K562 (cell line): Measurements from ENCODE around the gene PSMD1. TPM values are rescaled to one million over a fixed set of nuclear protein-coding genes. Genes with fewer than 3 reads are reported as not detected.

ENCODE experiments used
- ATAC-seq: fragments of 200-7000 bp; cut with Tn5 transposase; 3 replicates; pipeline ENCODE4 v1.9.1; 2020; ENCODE audit warnings: moderate library complexity
- BruUV-seq: library from RNA; stranded (reverse); fragments of 400-500 nt; replicated peaks from 2 replicates; lab custom pipeline; 2021; lab: Mats Ljungman, UMichigan
- CTCF ChIA-PET: fragments of 300-600 bp; formaldehyde crosslinking; extraction: SDS; loops from one replicate; lab custom pipeline; 2021; ENCODE audit warnings: low intra/inter-chr PET ratio; lab: Yijun Ruan, JAX
- POLR2A ChIA-PET: fragments of 300-600, 350-650 bp; sonication (Branson Sonifier 250); formaldehyde crosslinking; extraction: SDS; loops from one replicate; lab custom pipeline; 2021; ENCODE audit warnings: antibody characterized with exemption, inconsistent platforms; lab: Yijun Ruan, JAX
- DNase-seq, 4 experiments: peaks; one replicate each; pipeline versions ENCODE4 v3.0.0 to v3.0.0-alpha.2; 2011 to 2018; ENCODE audit warnings: low spot score in 3 of 4, mixed read lengths in 3 of 4; ENCODE audit errors: extremely low read depth in 1 of 4
- FAIRE-seq: peaks from 2 replicates; lab custom pipeline; 2011; peaks lifted over from hg19 to GRCh38; lab: Jason Lieb, UNC
- H2AFZ ChIP-seq: 2 replicates; pipeline ENCODE4 v1.6.0; 2011; ENCODE audit warnings: low read depth, low read length, control low read depth, inconsistent platforms
- H3K27ac ChIP-seq: fragments of 200-600 bp; 3 replicates; pipeline ENCODE4 v1.8.0; 2011; ENCODE audit warnings: low read depth, mild to moderate bottlenecking, control low read depth, inconsistent platforms, low read length, moderate library complexity, mixed read lengths; ENCODE audit errors: extremely low read depth
- H3K27me3 ChIP-seq, 2 experiments: fragments of 300-600 bp in 1 of 2; 2 replicates in 1 of 2; 3 replicates in 1 of 2; pipeline versions ENCODE4 v1.6.0 to v1.8.0; 2011; ENCODE audit warnings: inconsistent platforms in 2 of 2, low read length in 2 of 2, mild to moderate bottlenecking in 1 of 2, mixed read lengths in 1 of 2, moderate library complexity in 1 of 2; ENCODE audit not compliant: control insufficient read depth in 2 of 2, insufficient read depth in 2 of 2
- H3K36me3 ChIP-seq: fragments of 300-600 bp; 3 replicates; pipeline ENCODE4 v1.8.0; 2011; ENCODE audit warnings: mild to moderate bottlenecking, low read length, inconsistent platforms; ENCODE audit not compliant: control insufficient read depth, insufficient read depth
- H3K4me1 ChIP-seq, 2 experiments: fragments of 200-600 bp in 1 of 2; replicated peaks in 1 of 2; 2 replicates in 1 of 2; 3 replicates in 1 of 2; pipeline versions ENCODE4 v1.5.1 to v1.8.0; 2011; ENCODE audit warnings: inconsistent platforms in 2 of 2, low read length in 2 of 2, mild to moderate bottlenecking in 1 of 2, mixed read lengths in 1 of 2, moderate library complexity in 1 of 2; ENCODE audit not compliant: control insufficient read depth in 2 of 2, insufficient read depth in 2 of 2
- H3K4me2 ChIP-seq: 2 replicates; pipeline ENCODE4 v1.6.1; 2011; ENCODE audit warnings: low read length, control low read depth, inconsistent platforms, mixed read lengths; ENCODE audit not compliant: insufficient read depth
- H3K4me3 ChIP-seq: fragments of 200-600 bp; sonication (generic), shearing (Covaris generic); 2 replicates; pipeline ENCODE4 v1.5.1; 2016; ENCODE audit warnings: control low read depth, inconsistent platforms
- H3K79me2 ChIP-seq: fragments of 200-600 bp; 3 replicates; pipeline ENCODE4 v1.8.0; 2011; ENCODE audit warnings: low read length, inconsistent platforms; ENCODE audit not compliant: control insufficient read depth, insufficient read depth
- H3K9ac ChIP-seq, 2 experiments: 2 replicates each; pipeline versions ENCODE4 v1.6.0 to v1.6.1; 2011; ENCODE audit warnings: low read depth in 2 of 2, low read length in 2 of 2, control low read depth in 1 of 2, inconsistent platforms in 1 of 2, mild to moderate bottlenecking in 1 of 2, mixed read lengths in 1 of 2; ENCODE audit not compliant: insufficient read depth in 1 of 2
- H3K9me1 ChIP-seq: one replicate; pipeline ENCODE4 v1.6.0; 2011; ENCODE audit warnings: inconsistent platforms, mild to moderate bottlenecking, low read length, moderate library complexity; ENCODE audit not compliant: control insufficient read depth, insufficient read depth
- H3K9me3 ChIP-seq: replicated peaks from 2 replicates; pipeline ENCODE4 v1.5.1; 2011; ENCODE audit warnings: low read depth, low read length, inconsistent platforms; ENCODE audit not compliant: control insufficient read depth, insufficient read depth
- H4K20me1 ChIP-seq: replicated peaks from 2 replicates; pipeline ENCODE4 v1.6.1; 2011; ENCODE audit warnings: low read length, inconsistent platforms, mixed read lengths; ENCODE audit not compliant: control insufficient read depth, insufficient read depth
- HDGF ChIP-seq: fragments of 450-650 bp; IDR thresholded peaks from 2 replicates; pipeline ENCODE4 v1.6.1; 2016
- NFIC ChIP-seq: fragments of 450-650 bp; IDR thresholded peaks from 2 replicates; pipeline ENCODE4 v1.6.1; 2017; ENCODE audit warnings: mild to moderate bottlenecking, inconsistent platforms
- NFIX ChIP-seq: fragments of 250-450 bp; sonication (Bioruptor Pico); IDR thresholded peaks from 2 replicates; pipeline ENCODE4 v1.4.0; 2020; ENCODE audit warnings: low read depth, mild to moderate bottlenecking, moderate library complexity
- NFYB ChIP-seq: IDR thresholded peaks from 2 replicates; pipeline ENCODE4 v1.6.1; 2011; ENCODE audit warnings: mild to moderate bottlenecking, moderate library complexity; ENCODE audit not compliant: insufficient read length; ENCODE audit errors: extremely low read depth
- PHTF2 ChIP-seq: fragments of 250-450 bp; sonication (Bioruptor Pico); IDR thresholded peaks from 2 replicates; pipeline ENCODE4 v1.5.0; 2021; ENCODE audit warnings: mild to moderate bottlenecking
- RFX7 ChIP-seq: fragments of 250-450 bp; sonication (Bioruptor Pico); IDR thresholded peaks from 2 replicates; pipeline ENCODE4 v1.5.1; 2021; ENCODE audit warnings: mild to moderate bottlenecking
- TARDBP ChIP-seq: fragments of 450-650 bp; IDR thresholded peaks from 2 replicates; pipeline ENCODE4 v1.6.1; 2016
- ZNF695 ChIP-seq: fragments of 450-650 bp; formaldehyde crosslinking; IDR thresholded peaks from 2 replicates; pipeline ENCODE4 v1.4.0; 2020; ENCODE audit warnings: mild to moderate bottlenecking, moderate library complexity
- WGBS: fragments of 100-300 bp; shearing (Covaris generic); methylation state at CpG from one replicate; pipeline ENCODE4 v1.1.6; 2016; ENCODE audit warnings: low coverage, mixed read lengths; ENCODE audit not compliant: insufficient coverage; ENCODE audit errors: missing lambda C conversion rate; 5-methylcytosine and 5-hydroxymethylcytosine counted together
- in situ Hi-C: fragments of 300-500 bp; cut with MboI; formaldehyde crosslinking; loops from 4 replicates; pipeline ENCODE4 v1.15.0; 2018; ENCODE audit warnings: inconsistent platforms, mixed read lengths
- intact Hi-C: fragments of 100-400 bp; cut with micrococcal nuclease; formaldehyde crosslinking; loops from 2 replicates; pipeline ENCODE4 v1.14.2; 2022
- polyA plus RNA-seq, 8 experiments: library from polyadenylated mRNA; depleted of rRNA in 4 of 8; stranded (reverse) in 5 of 8; unstranded in 3 of 8; fragments of >200 nt; fragmentation: Nextera tagmentation in 2 of 8; fragmentation: Illumina TruSeq in 1 of 8; extraction: Ambion mirVana in 2 of 8; extraction: Trizol in 1 of 8; gene quantifications; 2 replicates each; pipeline versions ENCODE4 v1.2.1 to v1.2.3, GENCODE V29; 2011 to 2014; ENCODE audit warnings: inconsistent platforms in 1 of 8, missing spikeins in 1 of 8
- total RNA-seq, 7 experiments: library from RNA; depleted of rRNA in 6 of 7; stranded (reverse); fragments of >200 nt in 6 of 7; fragmentation: Illumina TruSeq in 2 of 7; extraction: Trizol in 2 of 7; gene quantifications; 2 replicates each; pipeline versions ENCODE4 v1.2.1 to v1.2.3, GENCODE V29; 2011 to 2021; ENCODE audit warnings: low replicate concordance in 1 of 7
- TF ChIP-seq, protein P1 (sequence below): fragments of 250-450 bp; sonication (Bioruptor Pico); IDR thresholded peaks from 2 replicates; pipeline ENCODE4 v1.4.0; 2020; ENCODE audit warnings: mild to moderate bottlenecking, moderate library complexity
- TF ChIP-seq, protein P2 (sequence below): fragments of 250-450 bp; sonication (Bioruptor Pico); IDR thresholded peaks from 2 replicates; pipeline ENCODE4 v1.8.0; 2022; ENCODE audit warnings: moderate library complexity, mild to moderate bottlenecking, inconsistent platforms

Gene PSMD1
- total and polyA plus RNA-seq, 9 of the 15 experiments (the other 6 are each of a cell fraction or from before 2014, with no cell fraction given): 100 to 257 (median 147) TPM

DNA sequence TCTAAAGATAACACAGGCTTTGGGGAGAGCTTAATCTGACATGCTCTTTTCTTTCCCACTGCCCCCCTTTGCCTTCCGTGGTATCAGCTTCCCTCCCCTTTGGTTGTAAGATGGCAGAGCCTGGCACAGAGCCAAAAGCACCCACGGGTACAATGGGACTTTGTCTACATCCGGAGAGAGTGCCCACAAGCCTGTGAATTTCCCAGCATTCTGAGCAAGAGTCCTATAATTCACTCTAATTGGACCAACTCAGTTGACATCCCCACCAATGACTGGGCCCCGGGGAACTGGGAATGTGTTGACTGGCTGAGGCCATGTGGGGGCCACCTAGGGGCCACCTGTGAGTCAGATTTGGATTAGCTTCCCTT lies 39.5 kb upstream of the PSMD1 start:
- H3K9me1 ChIP-seq: no peaks in the 10 kb centered on the region
- H3K27ac ChIP-seq: no peak overlapping the region
- no TSS peak for BruUV-seq
- no peaks in the 10 kb centered on the region for H3K79me2 ChIP-seq
- CTCF ChIA-PET: no interaction called here
- TF ChIP-seq NFIX (CRISPR knock-in tag) (peak; percentile 60), NFIC (peak; percentile 88), HDGF (no peak), ZNF695 (CRISPR knock-in tag) (no peak), TARDBP (no peak), NFYB (peak; percentile 3), RFX7 (no peak), PHTF2 (CRISPR knock-in tag) (no peak)
- TF ChIP-seq, protein P1, sequence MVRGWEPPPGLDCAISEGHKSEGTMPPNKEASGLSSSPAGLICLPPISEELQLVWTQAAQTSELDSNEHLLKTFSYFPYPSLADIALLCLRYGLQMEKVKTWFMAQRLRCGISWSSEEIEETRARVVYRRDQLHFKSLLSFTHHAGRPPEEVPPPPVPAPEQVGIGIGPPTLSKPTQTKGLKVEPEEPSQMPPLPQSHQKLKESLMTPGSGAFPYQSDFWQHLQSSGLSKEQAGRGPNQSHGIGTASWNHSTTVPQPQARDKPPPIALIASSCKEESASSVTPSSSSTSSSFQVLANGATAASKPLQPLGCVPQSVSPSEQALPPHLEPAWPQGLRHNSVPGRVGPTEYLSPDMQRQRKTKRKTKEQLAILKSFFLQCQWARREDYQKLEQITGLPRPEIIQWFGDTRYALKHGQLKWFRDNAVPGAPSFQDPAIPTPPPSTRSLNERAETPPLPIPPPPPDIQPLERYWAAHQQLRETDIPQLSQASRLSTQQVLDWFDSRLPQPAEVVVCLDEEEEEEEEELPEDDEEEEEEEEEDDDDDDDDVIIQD (CRISPR knock-in tag): no peak
- TF ChIP-seq, protein P2, sequence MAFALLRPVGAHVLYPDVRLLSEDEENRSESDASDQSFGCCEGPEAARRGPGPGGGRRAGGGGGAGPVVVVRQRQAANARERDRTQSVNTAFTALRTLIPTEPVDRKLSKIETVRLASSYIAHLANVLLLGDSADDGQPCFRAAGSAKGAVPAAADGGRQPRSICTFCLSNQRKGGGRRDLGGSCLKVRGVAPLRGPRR: no peak
- no peak overlapping the region for H3K4me2 ChIP-seq
- H3K36me3 ChIP-seq: no peaks in the 10 kb centered on the region
- H3K9me3 ChIP-seq: no peaks in the 10 kb centered on the region
- H2AFZ ChIP-seq: no peak overlapping the region
- ATAC-seq (peak; percentile 51; the same call in 1 of the 3 replicates), DNase-seq (no peak), FAIRE-seq (no peak)
- H3K27me3 ChIP-seq: peaks cover 0 to under 1% of the 10 kb centered on the region in 2 experiments; a peak in 4 of 5 replicates
- WGBS: 3% methylated on average over 3 of the region's 4 CpGs
- intact Hi-C loops (no loop called here), in situ Hi-C loops (no loop called here)
- no peaks in the 10 kb centered on the region for H3K4me1 ChIP-seq
- POLR2A ChIA-PET: interaction anchor here (1.1 kb wide), 1 partner anchor 10 kb away, joined by 3 read pairs; no protein-coding TSS in a partner anchor
- H3K9ac ChIP-seq: no peak overlapping the region
- H4K20me1 ChIP-seq: no peaks in the 10 kb centered on the region
- H3K4me3 ChIP-seq: no peak overlapping the region
